Upper lobe of left lung (tissue), 4 donors: Measurements from ENCODE around the gene NBEAL2.

Experiments
- EP300 ChIP-seq, 4 donors: sonication (generic); formaldehyde crosslinking; IDR thresholded peaks; one replicate each; pipeline ENCODE4 v1.5.1; 2017; ENCODE audit warnings: antibody characterized with exemption in 4 of 4, control low read depth in 2 of 4
- POLR2A ChIP-seq, 4 donors: fragments of 450-650 bp; IDR thresholded peaks; one replicate each; pipeline ENCODE4 v1.5.1; 2016 to 2017; ENCODE audit warnings: antibody characterized with exemption in 4 of 4, mild to moderate bottlenecking in 2 of 4
- POLR2AphosphoS5 ChIP-seq, 2 donors: sonication (generic); formaldehyde crosslinking; IDR thresholded peaks; one replicate each; pipeline ENCODE4 v1.5.1; 2017; ENCODE audit warnings: antibody characterized with exemption in 2 of 2
- TF ChIP-seq, protein P1 (sequence below), 6 experiments: fragments of 450-650 bp in 4 of 6; fragments of 200-600 bp in 2 of 6; sonication (generic) in 2 of 6; IDR thresholded peaks; one replicate each; pipeline ENCODE4 v1.5.1; 2016 to 2019; ENCODE audit warnings: antibody characterized with exemption in 6 of 6

DNA sequence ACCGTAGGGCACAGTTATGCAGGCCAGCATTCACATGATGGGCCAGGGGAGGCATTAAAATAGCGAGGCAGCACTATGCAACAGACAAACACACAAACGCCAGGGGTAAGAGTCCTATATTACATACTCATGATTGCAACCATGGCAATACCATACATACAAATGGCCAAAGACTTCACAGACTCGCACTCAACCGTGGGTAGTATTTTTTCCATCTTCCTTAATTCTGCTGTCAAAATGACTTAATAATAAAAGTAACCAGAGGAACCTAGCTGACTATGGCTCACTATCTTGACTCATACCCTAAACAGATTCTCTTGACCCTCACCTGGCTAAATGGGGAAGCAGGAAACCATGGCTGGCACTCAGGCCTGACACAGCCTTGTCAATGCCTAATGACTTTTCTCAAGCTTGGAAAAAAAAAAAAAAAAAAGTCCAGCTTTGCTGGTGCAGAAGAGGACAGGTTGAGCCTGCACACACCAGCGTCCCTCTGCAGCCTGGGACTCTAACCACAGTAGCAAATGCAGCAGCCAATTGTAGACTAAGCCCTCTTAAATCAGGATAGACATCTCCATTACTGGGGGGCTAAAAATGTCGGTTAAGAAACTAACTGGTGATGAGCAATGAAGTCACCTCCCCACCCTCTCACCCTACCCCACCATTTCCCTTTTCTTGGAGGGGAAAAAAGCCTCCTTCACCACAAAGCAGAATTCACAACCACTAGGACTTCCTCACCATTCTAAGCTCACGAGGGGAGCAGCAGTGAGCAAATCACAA lies 26.0 kb upstream of the NBEAL2 start:
- TF ChIP-seq, protein P1, sequence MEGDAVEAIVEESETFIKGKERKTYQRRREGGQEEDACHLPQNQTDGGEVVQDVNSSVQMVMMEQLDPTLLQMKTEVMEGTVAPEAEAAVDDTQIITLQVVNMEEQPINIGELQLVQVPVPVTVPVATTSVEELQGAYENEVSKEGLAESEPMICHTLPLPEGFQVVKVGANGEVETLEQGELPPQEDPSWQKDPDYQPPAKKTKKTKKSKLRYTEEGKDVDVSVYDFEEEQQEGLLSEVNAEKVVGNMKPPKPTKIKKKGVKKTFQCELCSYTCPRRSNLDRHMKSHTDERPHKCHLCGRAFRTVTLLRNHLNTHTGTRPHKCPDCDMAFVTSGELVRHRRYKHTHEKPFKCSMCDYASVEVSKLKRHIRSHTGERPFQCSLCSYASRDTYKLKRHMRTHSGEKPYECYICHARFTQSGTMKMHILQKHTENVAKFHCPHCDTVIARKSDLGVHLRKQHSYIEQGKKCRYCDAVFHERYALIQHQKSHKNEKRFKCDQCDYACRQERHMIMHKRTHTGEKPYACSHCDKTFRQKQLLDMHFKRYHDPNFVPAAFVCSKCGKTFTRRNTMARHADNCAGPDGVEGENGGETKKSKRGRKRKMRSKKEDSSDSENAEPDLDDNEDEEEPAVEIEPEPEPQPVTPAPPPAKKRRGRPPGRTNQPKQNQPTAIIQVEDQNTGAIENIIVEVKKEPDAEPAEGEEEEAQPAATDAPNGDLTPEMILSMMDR (IDR thresholded peaks at IDR 0.05), result no peak
- TF ChIP-seq EP300 (IDR thresholded peaks at IDR 0.05), result no peak
- TF ChIP-seq POLR2AphosphoS5 (IDR thresholded peaks at IDR 0.05), result peak in 1 of 2 donors; percentile 18
- TF ChIP-seq POLR2A (IDR thresholded peaks at IDR 0.05), result no peak
